Hippocampal formation (tissue), 2 donors: Measurements from ENCODE around the gene CFAP73.
"Not testable (repeated sequence)": the region's sequence is repeated elsewhere in the genome, so short reads cannot be mapped to it uniquely, and the experiment has no call there.

Source experiments
- DNase-seq, 2 donors: peaks; one replicate each; lab custom pipeline; 2025; lab: John Stamatoyannopoulos, UW

Gene CFAP73

GRCh38 chr12:113119980-113120669 lies 29.4 kb upstream of the CFAP73 start:
- DNase-seq, result peak; percentile 11 to 26

- no peak for DNase-seq
These were observed 28.7 kb upstream of the CFAP73 start for GRCh38 chr12:113120670-113121370.

DNA sequence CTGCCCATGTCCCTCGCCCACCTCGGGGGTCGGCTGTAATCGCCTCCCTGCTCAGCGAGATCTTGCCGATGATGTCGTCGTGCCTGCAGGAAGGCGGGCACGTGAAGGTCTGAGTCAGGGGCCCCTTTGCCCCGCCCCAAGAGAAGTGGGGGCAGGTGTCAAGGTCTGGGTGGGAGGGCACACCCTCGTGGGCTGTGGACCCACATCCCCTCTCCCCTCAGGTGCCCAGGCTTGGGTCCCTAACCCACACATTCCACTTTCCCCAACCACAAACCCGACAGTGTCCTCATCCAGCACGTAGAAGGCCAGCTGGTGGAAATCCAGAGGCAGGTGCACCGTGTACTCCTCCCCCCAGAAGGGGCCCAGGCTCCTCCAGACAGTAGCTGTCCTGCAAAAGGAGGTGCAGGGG lies 21.7 kb upstream of the CFAP73 start:
- DNase-seq, result no peak

GRCh38 chr12:113128802-113129663 lies 20.5 kb upstream of the CFAP73 start:
- DNase-seq, result no peak

DNA sequence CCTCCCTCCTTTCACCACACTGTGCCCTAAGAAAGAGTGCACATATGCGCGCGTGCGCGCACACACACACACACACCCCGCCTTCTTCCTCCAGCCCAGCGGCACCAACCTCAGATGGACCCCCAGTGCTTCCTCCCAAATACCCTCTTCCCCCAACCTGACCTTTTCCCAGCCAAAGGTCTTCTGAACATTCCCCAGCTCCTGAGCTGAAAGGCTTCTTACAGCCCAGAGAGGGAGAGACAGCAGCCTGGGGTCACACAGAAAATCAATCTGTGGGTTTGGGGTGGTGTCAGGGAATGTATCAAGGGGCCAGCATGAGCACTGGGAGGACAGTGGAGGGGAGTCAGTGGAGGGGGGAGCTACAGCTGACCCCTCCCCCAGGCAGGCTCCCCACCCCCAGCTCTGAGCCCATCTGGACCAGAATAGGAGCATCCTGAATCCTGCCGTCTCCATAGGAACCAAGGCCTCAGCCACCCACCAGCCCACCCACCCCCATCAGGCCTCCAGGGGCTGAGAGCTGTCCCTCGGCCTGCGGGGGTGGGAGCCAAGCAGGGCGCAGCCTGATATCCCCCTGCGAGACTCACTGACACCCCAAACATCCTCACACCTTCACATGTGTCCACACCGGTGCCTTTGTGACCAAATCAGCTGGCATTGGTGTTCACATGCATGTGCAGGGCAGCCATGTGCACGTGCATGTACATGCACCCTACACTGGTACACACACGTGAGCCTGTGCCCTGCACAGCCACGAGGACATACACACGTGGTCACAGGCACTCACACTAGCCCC lies 19.7 kb upstream of the CFAP73 start:
- no peak for DNase-seq

DNA sequence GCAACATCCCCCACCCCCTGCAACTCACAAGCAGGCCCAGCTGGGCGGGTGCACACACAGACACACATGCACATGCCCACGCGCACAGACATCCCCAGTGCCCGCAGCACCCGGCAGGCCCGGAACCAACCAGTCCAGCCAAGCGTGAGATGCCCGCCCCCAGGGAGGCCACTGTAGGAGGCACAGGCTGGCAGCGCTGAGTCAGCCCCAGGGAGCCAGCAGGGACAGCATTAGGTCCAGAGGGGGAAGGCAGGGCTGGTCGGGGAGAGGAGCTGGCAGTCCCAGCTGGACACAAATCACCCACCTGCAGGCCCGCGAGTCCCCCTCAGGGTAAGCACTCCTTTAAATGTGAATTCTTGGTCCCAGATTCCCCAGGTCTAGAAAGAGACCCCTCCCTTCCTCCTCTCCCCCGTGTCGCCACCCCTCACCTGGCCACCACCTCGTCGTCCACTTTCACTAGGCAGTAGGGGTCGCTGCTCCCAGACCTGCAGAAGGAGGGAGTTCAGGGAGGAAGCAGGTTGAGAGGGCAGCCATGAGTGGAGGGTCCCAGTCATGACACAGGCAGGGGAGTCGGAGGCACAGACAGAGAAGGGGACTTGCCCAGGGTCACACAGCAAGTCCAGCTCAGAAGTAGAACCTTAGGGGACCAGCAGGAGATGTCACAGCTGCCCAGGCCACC lies 18.9 kb upstream of the CFAP73 start:
- DNase-seq, result peak; percentile 25 to 62

GRCh38 chr12:113131556-113131955 lies 18.0 kb upstream of the CFAP73 start:
- peak in 1 of 2 donors; percentile 11 for DNase-seq

DNA sequence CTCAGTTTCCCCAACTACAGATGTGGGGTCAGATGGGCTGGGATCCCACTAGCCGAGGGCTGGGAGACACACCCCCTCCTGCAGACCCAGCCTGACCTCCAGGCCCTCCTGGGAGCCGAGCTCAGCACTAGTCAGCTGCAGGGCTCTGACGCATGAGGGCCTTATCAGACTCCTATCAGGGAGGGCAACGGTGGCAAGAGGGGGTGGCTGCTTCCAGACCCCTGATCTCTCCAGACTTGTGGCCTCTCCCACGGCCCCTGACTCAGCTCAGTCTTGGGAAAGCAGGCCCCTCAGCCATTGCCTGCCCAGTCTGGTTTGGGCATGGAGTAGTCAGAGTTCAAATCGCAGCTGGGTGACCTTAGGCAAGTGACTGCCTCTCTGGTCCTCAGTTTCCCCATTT lies 16.5 kb upstream of the CFAP73 start:
- no peak for DNase-seq

DNA sequence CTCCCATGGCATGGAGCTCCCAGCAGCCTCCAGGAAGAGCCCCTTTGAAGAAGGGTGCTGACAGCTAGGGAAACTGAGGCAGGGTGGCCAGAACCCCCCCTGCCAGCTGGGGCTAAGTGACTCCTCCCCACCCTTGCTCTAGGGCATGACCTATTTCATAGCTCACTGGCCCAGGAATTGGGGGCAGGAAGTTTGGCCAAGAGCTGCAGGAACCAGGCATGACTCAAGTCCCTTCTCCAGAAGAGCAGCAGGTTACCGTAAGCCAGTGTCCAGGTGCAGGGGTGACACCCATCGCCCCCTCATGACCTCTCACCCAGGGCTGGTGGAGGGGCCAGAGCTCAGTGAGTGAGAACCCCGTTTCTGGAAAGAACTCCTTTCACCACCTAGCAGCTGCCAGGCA lies 15.9 kb upstream of the CFAP73 start:
- DNase-seq, result no peak

DNA sequence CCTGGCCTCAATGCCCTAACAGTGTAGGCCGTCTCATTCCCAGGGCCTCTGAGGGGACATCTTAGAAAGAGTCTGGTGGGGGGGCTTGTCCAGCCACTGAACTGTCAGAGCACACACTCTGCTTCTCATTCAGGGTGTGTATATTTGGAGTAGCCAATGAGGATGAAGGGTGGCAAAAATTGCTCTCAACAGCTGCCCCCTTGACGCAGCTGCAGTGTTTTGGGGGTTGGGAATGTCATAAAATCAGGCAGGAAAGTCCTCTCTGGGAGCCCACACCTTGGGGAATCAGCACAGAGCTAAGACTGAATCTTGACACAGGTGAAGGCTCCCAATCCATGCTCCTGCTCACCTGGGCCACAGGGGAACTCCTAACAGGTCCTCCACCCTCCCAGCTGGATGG lies 15.5 kb upstream of the CFAP73 start:
- no peak for DNase-seq

- DNase-seq, result no peak
These were observed 15.0 kb upstream of the CFAP73 start for GRCh38 chr12:113134521-113134951.

- DNase-seq, result peak in 1 of 2 donors; percentile 61
These were observed 14.1 kb upstream of the CFAP73 start, which contains the start of gene RASAL1 for GRCh38 chr12:113135178-113136127. RASAL1 (minus strand) TSS chr12:113135761; CDS start chr12:113135462, 299 bp downstream.

DNA sequence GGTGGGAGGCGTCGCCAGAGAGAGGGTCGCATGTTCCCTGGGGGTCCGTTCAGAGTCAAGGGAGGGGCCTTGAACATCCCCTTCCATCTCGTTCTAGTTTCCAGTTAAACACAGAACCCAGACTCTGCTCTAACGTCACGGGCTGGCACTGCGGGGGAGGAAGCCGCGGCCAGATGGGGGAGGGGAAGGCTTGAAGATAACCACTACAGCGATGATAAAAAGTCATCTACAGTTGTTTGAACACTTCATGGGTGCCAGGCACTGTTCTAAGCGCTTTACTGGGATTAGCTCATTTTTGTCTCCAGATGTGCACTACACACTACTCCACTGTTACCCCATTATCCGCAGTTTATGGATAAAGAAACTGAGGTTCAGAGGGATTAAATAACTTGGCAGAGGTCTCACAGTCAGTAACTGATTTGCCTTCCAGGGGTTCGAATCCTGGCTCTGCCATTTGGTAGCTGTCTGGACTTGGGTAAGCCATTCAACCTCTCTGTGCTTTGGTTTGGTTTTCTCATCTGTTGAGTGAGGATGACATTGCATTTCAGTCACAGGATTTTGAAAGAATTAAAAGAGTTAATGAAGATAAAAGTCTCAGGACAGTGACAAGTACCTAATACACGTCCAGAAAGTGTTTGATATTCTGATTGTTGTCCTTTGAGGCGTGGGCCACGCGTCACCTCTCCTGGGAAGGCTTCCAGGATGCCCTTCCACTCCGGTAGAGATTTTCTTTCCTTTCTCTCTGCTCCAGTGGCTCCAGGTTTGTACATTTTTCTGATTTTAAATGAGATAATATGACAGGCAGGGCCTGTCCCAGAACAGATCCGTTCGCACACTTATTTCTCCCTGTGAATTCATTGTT lies 13.2 kb upstream of the CFAP73 start:
- peak; percentile 59 to 61 for DNase-seq

GRCh38 chr12:113136990-113137511 lies 12.5 kb upstream of the CFAP73 start:
- DNase-seq, result no peak

- DNase-seq, result no peak
These were observed 11.4 kb upstream of the CFAP73 start for GRCh38 chr12:113137861-113138783.

- DNase-seq, result no peak
These were observed 10.7 kb upstream of the CFAP73 start for GRCh38 chr12:113138826-113139225.

DNA sequence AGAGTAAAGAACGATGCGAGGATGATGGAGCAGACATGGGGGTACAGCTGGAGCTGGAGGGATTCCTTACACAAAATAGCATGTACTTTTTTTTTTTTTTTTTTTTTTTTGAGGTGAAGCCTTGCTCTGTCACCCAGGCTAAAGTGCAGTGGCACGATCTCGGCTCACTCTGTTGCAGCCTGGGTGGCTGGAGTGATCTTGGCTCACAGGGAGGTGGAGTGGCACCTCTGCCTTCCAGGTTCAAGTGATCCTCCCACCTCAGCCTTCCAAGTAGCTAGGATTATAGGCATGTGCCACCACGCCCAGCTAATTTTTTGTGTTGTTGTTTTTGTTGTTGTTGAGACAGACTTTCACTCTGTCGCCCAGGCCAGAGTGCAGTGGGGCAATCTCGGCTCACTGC lies 8.8 kb upstream of the CFAP73 start:
- no peak for DNase-seq

- DNase-seq, result not testable (repeated sequence)
These were observed 7.8 kb upstream of the CFAP73 start for GRCh38 chr12:113141716-113142115.
